Measurements from ENCODE around the gene LPCAT3.

The LPCAT3 gene

DNA sequence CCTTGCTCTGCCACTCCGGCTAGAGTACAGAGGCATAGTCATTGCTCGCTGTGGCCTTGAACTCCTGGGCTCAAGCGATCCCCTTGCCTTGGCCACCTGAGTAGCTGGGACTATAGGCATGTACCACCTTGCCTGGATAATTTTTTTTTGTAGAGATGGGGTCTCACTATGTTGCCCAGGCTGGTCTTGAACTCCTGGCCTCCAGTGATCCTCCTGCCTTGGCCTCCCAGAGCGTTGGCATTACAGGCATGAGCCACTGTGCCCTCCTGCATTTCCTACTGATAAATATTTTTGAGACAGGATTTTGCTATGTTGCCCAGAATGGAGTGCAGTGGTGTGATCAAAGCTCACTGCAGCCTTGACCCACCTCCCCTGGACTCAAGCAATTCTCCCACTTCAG, 38.2 kb downstream of the LPCAT3 start:
- TF ChIP-seq, protein P1, sequence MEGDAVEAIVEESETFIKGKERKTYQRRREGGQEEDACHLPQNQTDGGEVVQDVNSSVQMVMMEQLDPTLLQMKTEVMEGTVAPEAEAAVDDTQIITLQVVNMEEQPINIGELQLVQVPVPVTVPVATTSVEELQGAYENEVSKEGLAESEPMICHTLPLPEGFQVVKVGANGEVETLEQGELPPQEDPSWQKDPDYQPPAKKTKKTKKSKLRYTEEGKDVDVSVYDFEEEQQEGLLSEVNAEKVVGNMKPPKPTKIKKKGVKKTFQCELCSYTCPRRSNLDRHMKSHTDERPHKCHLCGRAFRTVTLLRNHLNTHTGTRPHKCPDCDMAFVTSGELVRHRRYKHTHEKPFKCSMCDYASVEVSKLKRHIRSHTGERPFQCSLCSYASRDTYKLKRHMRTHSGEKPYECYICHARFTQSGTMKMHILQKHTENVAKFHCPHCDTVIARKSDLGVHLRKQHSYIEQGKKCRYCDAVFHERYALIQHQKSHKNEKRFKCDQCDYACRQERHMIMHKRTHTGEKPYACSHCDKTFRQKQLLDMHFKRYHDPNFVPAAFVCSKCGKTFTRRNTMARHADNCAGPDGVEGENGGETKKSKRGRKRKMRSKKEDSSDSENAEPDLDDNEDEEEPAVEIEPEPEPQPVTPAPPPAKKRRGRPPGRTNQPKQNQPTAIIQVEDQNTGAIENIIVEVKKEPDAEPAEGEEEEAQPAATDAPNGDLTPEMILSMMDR (IDR thresholded peaks at IDR 0.05): no peak

DNA sequence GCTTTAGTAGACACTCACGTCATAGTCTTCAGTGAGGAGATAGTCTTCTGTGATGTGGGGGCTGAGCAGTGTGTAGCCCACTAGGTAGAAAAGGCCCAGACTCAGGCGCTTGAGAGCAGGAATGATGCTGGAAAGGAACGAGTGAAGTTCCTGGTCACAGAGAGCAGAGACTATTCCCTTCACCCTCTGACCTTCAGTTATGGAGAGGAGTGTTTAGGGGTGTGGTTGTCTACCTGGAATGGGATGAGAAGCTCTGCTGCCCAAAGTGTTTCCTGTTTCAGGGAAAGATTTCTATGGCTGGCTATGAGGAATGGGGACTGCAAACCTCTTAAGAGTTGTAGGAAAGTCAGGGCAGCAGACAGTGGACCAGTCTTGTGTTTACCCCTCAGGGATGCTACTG, 38.8 kb downstream of the LPCAT3 start:
- TF ChIP-seq, protein P1 (IDR thresholded peaks at IDR 0.05): no peak

DNA sequence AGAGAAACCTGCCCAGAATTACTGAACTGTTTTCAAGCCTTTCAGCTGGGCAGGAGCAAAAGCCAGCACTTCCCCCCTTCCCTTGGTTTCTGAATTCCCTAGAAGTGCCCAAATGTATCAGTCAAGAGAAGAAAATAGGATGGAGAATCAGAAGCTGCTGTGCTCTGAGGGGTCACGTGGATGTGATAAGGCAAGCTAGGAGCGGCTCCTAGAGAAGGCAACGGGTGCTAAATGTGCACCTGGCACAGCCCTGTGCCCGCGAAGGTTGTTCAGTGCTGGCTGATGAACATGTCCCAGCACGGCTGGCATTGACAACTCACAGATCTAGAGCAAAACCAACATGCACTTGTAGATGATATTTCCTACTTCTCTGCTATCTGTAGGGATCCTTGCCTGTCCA, 39.3 kb downstream of the LPCAT3 start:
- TF ChIP-seq, protein P1 (IDR thresholded peaks at IDR 0.05): no peak

DNA sequence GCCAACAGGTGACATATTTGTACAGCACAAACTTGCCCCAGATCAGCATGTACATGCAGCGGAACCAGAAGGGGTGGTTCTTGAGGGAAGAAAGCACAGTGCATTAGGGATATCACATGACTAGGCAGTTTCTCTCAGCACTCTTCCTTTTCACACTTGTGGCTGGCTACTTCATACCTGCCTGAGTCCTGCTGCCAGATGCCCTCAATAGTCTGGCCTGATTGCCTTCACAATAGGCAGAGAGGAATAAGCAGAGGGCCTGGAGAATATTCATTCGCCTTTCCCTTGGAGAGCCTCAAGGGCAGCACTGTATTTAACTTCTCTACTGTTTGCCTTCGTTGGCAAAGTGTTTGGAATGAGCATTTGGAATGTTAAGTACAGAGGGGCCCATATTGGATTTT, 39.7 kb downstream of the LPCAT3 start:
- TF ChIP-seq, protein P1 (IDR thresholded peaks at IDR 0.05): no peak

DNA sequence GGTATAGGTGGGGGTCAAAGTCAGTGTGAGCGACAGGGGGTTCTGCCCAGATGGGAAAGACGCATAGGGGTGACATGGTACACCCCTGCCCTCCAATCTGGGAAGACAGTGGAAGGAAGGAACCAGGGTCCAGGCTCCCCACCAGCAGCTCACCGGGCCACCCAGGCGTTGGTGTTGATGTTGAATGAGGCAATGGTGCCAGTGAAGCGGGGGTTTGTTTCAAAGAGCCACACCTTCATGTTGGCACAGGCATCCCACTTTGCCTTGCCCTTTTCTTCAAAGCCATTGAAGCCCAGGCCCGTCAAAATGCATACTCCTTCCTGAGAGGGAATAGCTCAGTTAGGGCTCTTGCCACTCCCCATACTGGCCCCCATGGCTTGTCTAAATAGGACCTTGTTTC, 40.1 kb downstream of the LPCAT3 start:
- TF ChIP-seq, protein P1 (IDR thresholded peaks at IDR 0.05): no peak

DNA sequence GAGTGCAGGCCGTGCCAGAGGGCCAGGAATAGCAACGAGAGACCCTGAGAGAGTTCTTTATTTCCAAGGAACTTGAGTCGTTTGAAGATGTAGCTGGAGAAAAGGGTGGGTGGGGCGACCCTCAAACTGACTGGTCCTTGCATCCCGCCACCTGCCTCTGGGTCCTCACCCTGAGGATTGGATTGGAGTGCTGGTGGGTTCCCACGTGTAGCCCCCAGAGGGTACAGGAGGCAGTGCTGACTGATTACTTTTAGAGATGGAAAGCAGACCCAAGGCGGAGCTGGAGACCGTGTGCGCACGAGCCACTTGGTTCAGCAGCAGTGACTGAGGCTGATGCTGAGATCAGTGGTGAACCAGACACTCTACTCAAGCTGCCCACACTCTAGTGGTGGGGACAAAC, 40.6 kb downstream of the LPCAT3 start:
- TF ChIP-seq, protein P1 (IDR thresholded peaks at IDR 0.05): no peak

DNA sequence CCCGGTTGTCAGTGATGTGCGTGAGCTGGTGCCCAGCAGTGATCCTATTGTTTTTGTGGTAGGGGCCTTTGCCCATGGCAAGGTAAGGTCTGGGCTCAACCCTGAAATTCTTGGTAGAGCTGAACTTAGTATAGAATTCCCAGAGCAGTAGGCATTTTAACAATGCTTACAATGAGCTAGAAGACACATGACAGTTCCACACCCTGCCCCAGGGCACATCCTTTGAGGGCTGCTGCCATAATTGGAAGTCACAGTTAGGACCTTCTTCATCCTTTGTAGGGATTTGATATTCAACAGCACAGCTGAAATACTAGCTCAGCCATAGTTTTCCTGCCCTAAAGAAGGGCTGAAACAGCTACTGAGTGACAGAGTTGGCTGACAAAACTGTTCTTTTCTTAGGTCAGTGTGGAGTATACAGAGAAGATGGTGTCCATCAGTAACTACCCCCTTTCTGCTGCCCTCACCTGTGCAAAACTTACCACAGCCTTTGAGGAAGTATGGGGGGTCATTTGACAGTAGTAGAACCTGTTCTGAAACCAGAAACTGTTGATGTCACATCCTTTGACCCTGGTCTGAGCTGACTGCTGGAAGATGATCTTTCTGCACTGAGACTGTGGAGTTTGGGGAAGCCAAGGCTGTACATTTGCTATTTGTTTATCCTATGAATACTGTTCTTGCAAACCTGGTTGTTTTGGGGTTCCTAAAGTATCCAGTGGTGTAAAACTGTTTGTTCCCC, 42.8 kb downstream of the LPCAT3 start:
- TF ChIP-seq, protein P1 (IDR thresholded peaks at IDR 0.05): no peak

DNA sequence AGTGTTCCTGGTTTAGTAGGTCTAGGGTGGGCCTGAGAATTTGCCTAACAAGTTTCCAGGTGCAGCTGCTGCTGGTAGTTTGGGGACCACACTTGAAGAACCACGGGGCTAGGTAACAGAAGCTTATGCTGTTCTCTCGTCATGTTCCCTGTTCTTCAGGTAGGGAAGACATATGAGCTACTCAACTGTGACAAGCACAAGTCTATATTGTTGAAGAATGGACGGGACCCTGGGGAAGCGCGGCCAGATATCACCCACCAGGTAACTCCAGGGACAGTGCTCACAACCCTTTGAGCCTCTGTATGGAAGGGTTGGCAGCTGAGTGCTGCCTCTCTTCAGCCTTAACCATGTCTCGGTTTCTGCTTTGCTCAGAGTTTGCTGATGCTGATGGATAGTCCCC, 44.1 kb downstream of the LPCAT3 start:
- TF ChIP-seq, protein P1 (IDR thresholded peaks at IDR 0.05): no peak
